NCI-H128 (cell line): ENCODE data around the gene TEKT5.

Experiments
- DNase-seq: peaks from one replicate; lab custom pipeline; 2025; ENCODE audit not compliant: unreplicated experiment; lab: John Stamatoyannopoulos, UW

Gene TEKT5

GRCh38 chr16:10579965-10580882 lies 114.5 kb downstream of the TEKT5 start, which contains the start of gene EMP2:
TSS of gene EMP2 (minus strand) at chr16:10580598. CDS start at chr16:10547617, 32,981 bp downstream.
- DNase-seq, result no peak

DNA sequence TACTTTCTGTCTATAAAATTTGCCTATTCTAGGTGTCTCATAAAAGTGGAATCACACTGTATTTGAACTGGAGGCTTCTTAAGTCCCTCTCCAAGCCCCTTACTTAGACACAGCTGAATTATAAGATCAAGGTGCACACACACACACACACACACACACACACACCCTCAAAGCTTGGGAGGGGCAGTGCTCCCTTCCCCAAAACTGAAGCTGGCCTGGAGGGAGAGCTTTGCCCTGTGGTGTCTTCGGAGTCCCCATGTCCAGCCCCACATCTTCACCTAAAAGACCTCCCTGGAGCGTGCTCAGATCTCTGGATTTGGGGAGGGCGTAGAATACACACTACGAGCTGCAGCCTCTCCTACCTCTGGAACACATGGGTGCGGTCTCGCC lies 115.2 kb downstream of the TEKT5 start:
- DNase-seq, result no peak

DNA sequence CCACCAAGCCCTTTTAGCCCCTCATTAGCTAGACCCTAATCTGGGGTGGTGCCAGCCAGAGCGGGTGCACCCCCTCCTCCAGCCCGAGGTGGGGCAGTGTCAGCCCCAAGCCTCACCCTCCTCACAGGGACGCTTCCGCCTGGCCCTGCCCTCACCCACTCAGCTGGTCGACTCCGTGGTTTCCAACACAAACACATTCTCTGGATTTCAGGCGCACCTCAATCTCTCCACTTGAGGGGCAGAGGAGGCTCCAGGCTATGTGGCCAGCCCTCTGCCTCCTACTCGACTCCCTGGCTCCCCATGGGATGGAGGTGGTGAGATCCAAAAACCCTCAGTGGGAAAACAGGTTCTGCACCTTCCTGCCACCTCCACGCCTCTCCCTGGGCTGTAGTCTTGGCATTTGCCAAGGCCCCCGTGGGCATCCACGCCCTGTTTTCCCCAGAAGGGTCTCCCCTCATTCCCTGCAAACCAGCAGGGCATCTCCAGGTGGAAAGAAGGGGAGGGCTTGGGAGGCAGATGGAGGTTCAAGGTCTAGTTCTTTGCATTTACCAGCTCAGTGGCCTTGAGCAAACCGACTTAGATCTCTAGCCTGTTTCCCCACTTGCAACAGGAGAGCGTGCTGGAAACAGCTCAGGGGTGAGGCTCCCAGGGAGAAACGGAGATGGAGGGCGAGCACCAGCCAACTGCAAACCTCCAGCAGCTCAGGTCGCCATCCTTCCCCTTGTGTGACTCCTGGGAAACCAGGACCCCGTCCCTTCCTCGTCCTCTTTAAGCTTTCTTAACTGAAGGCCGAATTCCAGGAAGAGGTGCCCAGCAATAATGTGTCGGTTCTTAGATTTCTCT lies 116.0 kb downstream of the TEKT5 start:
- DNase-seq, result no peak
